C4-2B (cell line): ENCODE data around the gene NDP.

ENCODE experiments used
- CTCF ChIP-seq: fragments of 450-650 bp; conservative IDR thresholded peaks from 2 replicates; pipeline ENCODE4 v1.5.1; 2017; ENCODE audit warnings: mild to moderate bottlenecking
- ZFX ChIP-seq: fragments of 450-650 bp; IDR thresholded peaks from 2 replicates; pipeline ENCODE4 v1.6.1; 2017

- TF ChIP-seq CTCF: no peak
- TF ChIP-seq ZFX: no peak
Observed at GRCh38 chrX:43974741-43975465, 1.7 kb upstream of the NDP start.
